H1 (cell line): ENCODE measurements around the gene CXCR4. TPM values are rescaled to one million over a fixed set of nuclear protein-coding genes. Genes with fewer than 3 reads are reported as not detected.

ENCODE experiments used
- CHD1 ChIP-seq: IDR thresholded peaks from 2 replicates; pipeline ENCODE4 v1.6.1; 2012; ENCODE audit warnings: low read depth, low read length, improper control_type of control experiment
- CHD7 ChIP-seq: fragments of 300-600 bp; sonication (generic); IDR thresholded peaks from 2 replicates; pipeline ENCODE4 v1.7.1; 2012; ENCODE audit warnings: low read length, moderate library complexity, mild to moderate bottlenecking, inconsistent platforms; ENCODE audit not compliant: insufficient replicate concordance
- EZH2 ChIP-seq: fragments of 200-600 bp; sonication (generic); IDR thresholded peaks from 2 replicates; pipeline ENCODE4 v1.7.1; 2012; ENCODE audit warnings: low read depth, mild to moderate bottlenecking, moderate library complexity, low read length, inconsistent platforms; ENCODE audit not compliant: severe bottlenecking
- SAP30 ChIP-seq: fragments of 300-600 bp; sonication (generic); IDR thresholded peaks from 2 replicates; pipeline ENCODE4 v1.7.1; 2012; ENCODE audit warnings: low read length, moderate library complexity, mild to moderate bottlenecking, inconsistent platforms; ENCODE audit not compliant: insufficient read depth, insufficient replicate concordance
- SIX5 ChIP-seq: IDR thresholded peaks from 2 replicates; pipeline ENCODE4 v1.6.1; 2011; ENCODE audit warnings: mild to moderate bottlenecking, low read depth, low read length
- SP4 ChIP-seq: IDR thresholded peaks from 2 replicates; pipeline ENCODE4 v1.6.1; 2012; ENCODE audit warnings: low read length, inconsistent platforms
- SRF ChIP-seq: IDR thresholded peaks from 2 replicates; pipeline ENCODE4 v1.6.1; 2011; ENCODE audit warnings: mild to moderate bottlenecking, low read depth, low read length, moderate library complexity
- TEAD4 ChIP-seq: IDR thresholded peaks from 2 replicates; pipeline ENCODE4 v1.6.1; 2012; ENCODE audit warnings: low read depth, low read length, inconsistent platforms, mixed read lengths
- polyA plus RNA-seq, 7 experiments: library from polyadenylated mRNA; depleted of rRNA in 3 of 7; stranded (reverse) in 5 of 7; unstranded in 2 of 7; fragments of >200 nt in 5 of 7; fragments of 200-250 nt in 2 of 7; gene quantifications; 1 replicate in 5 of 7; 2 replicates in 1 of 7; 4 replicates in 1 of 7; pipeline versions ENCODE4 v1.2.1 to v1.2.3, GENCODE V29; 2011 to 2013; ENCODE audit warnings: missing spikeins in 2 of 7, mixed read lengths in 2 of 7
- total RNA-seq: library from RNA; stranded (reverse); fragmentation: NEBNext Ultra II Directional; extraction: Animal tissue kit (Norgen Biotek cat#: 25700); gene quantifications from 2 replicates; pipeline ENCODE4 v1.2.1, GENCODE V29; 2021

Gene CXCR4
- total and polyA plus RNA-seq, 2 of the 8 experiments (the other 6 are each of a cell fraction or from before 2014, with no cell fraction given) = 1.8 to 2.8 TPM

DNA sequence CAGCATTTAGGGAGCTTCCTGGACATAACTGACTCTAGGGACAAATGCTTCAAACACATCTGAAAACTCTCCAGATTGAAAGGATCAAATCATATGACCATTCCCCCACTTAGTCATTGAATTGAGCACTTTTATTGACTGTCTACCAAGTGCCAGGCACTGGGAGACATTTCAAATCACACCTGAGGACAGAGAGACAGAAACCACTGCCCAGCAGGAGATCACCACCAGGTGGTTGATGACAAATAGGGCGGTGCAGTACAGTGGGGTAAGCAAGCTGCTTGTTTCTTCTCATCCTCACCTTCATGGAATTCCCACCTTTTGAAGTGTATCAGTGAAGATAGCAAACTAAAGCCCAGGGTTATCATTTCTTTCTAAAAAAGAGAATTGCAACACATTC lies 19.0 kb upstream of the CXCR4 start (continued):
- TF ChIP-seq CHD7 (no peak), TEAD4 (no peak), EZH2 (no peak), CHD1 (no peak), SAP30 (no peak), SRF (no peak), SP4 (no peak), SIX5 (no peak)
